ENCODE data around the gene OR7A10.
A peak's percentile ranks its signal among the peaks of the same experiment; 100 is the strongest.

OR7A10 gene

DNA sequence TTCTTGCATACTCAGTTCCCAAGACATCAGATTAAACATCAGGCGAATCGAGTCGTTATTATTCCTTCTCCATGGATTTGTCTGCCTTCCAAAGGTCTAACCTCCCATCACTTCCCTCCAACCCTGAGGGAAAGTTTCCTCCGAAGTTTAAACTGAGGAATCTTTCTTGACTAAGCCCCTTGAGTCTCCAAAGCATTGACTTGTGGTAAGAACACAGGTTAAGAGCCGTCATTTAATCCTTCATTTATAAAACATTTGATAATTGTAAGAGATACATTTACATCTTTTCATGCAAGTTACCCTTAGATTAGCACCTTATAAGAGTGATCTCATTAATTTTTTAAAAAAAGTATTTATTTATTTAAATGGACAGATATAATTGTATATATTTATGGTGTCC lies at the start of gene OR7A10:
OR7A10 (minus strand) TSS at position 101 of the 400 bp plus-strand sequence. CDS start 7,045 bp downstream, outside the sequence.
- DNase-seq, result no peak

DNA sequence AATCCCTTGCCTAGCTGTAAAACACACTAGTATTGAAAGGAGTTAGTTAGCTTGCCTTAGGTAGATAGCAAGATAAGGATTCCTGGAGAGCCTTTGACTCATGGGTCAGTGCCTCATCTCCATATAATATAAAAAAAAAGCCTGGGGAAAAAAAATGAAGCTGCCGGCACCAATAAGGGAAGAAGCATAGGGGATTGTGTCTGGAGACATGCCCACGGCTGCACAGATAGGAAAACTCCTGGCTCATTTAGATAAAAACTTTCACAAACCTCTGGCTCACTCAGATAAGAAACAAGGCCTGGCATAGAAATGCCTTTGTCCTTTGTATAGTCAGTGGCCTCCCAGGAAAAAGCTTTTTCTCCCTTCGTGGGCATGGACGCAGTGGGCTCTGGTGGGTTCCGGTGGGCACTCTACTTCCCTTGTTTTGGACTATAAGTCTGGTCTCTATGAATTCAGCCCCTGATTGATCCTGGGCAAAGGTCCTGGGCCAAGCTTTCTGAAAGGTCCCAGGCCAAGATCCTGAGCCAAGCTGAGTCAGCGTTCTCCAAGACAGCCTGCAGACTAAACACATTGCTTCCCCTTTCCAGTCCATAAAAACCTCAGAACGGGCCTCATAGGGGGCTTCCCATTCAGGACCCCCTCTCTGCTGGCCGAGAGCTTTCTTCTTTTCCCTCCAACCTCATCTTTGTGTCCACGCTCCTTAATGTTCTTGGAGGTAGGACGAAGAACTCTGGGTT lies 42.1 kb upstream of the OR7A10 start:
- no peak for DNase-seq

DNA sequence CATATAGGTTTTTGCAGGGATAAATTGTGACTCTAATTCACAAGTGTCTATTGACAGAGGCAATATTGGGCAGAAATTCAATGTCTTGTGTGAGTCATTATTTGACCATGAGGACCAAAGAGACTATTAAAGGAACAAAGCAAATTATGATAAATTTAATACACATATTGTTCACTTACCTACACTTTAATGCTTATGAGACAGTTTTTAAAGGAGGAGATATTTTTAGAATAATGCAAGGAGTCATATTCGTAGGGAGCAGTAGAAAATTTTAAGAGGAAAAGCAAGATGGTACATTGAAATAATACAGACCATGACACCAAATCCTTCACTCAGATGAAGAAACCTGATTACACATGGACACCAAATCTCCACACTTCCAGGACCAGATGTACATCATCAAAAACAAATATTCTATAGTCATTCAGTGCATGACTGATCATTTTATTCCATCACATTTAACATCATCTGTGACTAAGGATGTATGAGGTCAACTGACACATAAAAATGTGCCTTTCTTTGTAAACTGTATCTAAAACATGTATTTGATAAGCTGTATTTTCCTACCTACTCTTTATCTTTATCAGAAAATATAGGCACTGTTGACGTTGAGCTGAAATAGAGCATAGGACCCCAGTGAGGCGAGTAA lies 41.4 kb upstream of the OR7A10 start:
- no peak for DNase-seq

DNA sequence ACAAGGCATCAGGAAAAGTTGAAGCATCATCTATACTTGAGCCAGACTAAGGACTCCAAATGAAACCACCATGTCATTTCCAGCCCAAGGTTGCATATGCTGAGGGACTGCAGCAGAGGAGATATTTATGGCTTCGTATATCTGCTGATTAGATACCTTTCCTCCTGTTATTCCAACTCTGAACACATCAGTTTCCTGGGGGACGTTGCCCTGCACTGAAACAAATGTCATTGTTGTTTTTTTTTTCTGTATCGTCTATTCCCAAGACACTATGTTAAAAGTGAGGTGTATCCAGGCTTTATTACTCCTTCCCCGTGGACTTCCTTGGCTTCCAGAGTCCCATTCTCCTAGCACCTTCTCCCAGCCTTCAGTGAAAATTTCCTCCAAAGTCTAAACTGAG lies 37.3 kb upstream of the OR7A10 start, which contains the start of gene OR7A17:
OR7A17 (minus strand) TSS at position 101 of the 400 bp plus-strand sequence. CDS start 4,777 bp downstream, outside the sequence.
- DNase-seq, result no peak

DNA sequence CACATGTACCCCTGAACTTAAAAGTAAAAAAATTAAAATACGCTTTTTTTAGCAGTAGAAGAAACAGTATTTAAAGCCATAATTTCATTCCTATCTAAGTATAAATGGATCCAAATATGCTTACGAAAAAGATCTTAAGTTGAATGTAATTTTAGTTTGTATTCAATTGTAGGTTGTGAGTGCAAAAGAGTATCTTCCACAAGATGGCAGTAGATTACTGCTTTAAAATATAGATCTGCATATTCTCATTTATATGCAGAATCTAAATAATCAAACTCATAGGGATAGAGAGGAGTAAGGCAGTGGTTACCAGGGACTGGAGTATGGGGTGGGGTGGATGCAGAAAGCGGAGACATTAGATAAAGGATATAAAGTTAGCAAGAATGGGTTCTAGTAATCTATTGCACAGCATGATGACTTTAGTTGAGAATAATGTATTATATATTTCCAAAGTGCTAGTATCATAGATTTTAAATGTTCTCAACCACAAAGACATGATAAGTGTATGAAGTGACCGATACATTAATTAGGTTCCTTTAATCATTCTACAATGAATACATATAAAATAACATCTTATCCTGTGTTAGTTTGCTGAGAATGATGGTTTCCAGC lies 23.0 kb upstream of the OR7A10 start:
- peak in 1 of 2 experiments; percentile 23 for DNase-seq

DNA sequence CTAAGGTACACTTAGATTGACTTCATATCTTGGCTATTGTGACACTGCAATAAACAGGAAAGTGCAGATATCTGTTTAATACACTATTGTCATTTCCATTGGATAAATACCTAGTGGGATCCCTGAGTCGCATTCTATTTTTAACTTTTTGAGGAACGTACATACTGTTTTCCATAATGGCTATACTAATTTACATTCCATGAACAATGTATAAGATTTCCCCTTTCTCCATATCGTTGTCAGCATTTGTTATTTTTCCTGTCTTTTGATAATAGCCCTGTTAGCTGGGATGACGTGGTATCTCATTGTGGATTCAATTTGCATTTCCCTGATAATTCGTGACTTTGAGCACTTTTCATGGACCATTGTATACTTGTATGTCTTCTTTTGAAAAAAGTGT lies 19.8 kb upstream of the OR7A10 start:
- DNase-seq, result no peak

DNA sequence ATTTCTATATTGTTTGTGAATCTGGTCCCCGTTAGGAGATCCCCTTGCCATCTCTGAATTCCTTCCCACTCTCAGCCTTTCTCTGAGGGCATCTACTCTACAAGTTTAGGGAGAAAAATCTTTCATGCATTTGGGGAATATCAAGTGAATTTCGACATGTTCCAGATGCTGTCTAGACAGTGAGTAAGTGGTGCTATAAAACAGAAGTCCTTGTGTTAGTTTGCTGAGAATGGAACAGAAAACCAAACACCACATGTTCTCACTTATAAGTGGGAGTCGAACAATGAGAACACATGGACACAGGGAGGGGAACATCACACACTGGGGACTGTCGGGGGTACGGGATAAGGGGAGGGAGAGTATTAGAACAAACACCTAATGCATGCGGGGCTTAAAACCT lies 5.1 kb downstream of the OR7A10 start:
- no peak for DNase-seq

DNA sequence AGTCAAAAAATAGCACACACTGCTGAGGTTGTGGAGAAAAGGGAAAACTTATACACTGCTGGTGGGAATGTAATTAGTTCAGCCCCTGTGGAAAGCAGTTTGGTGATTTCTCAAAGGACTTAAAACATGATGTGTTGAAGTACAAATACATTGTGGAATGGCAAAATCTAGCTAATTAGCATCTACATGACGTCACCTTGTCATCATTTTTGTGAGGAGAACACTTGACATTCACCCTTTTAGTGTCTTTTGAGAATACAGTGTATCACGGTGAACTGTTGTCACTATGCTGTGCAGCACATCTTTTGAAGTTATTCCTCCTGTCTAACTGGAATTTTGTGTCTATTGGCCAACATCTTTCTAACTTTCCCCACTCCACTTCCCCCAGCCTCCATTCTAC lies 5.6 kb downstream of the OR7A10 start:
- no peak for DNase-seq

DNA sequence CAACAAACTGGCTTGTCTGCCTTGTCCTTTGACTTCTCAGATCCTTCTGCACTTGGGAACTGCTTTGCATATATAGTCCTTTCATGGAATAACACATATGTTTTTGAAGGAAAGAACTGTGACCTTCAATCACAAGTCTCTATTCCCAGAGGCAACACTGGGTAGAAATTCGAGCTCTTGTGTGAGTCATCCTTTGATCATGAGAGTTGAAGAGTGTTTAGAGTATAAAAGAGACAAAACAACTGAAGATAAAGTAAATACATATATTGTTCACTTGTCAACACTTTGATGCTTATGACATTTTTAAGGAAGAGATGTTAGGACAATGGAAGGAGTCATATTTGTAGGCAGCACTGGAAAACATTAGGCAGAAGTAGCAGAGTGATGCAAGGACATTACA lies 8.5 kb downstream of the OR7A10 start:
- no peak for DNase-seq

DNA sequence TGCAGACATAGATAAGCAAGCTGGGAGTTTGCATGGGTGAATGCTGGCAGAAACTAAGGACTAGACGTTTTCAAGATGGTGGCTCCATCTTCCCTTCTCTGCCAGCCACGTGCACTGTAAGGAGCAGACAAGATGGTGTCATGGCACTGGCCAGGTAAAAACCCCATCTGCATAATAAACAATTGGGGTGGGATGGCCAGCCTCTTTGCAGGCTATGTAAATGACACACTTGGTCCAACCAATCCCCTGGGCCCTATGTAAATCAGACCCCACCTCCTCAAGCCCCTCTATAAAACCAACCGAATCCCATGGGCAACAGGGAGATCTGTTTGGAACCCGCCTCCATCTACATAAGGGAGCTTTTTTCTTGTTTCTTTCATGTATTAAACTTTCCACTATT lies 11.3 kb downstream of the OR7A10 start:
- no peak for DNase-seq

DNA sequence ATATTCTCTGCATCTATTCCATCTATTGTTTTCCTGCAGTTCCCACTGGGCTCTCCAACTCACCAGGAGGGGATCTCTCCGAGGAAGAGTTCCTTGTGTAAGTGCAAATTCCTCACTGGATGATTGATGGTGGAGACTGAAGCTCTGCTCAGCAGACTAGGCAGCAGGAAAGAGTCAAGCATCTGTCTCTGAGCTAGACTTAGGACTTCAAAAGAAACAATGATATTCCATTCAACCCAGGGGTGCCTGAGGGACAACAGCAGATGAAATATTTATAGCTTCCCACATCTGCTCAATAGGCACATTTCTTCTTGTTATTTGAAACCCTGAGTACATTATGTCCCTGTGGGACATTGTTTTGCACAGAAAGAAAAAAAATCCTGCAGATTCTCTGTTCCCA lies 13.7 kb downstream of the OR7A10 start, which contains the start of the genes OR7A5 and OR7C1:
OR7A5 (minus strand) TSS at position 175 of the 400 bp plus-strand sequence. CDS start 6,944 bp downstream, outside the sequence.
OR7C1 (minus strand) TSS at position 175 of the 400 bp plus-strand sequence. CDS start 35,049 bp downstream, outside the sequence.
- no peak for DNase-seq

DNA sequence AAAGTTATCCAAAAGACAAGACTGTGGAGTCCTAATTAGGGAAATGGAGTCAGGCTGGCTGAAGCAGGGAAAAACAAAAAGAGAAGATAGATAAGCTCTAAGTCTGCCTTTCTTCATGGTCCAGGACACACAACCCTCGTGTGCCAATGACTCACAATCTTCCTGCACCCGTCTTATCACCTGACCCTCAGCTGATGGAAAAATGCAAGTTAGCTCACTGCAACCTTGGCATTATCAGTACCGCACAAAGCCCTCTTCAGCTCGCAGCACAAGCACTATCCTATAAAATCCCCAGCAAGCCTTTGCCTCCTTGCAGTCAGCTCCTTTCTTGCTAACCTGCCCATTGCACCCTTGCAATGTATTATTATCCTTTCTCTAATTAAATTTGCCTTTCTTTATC lies 18.0 kb downstream of the OR7A10 start:
- DNase-seq, result no peak

DNA sequence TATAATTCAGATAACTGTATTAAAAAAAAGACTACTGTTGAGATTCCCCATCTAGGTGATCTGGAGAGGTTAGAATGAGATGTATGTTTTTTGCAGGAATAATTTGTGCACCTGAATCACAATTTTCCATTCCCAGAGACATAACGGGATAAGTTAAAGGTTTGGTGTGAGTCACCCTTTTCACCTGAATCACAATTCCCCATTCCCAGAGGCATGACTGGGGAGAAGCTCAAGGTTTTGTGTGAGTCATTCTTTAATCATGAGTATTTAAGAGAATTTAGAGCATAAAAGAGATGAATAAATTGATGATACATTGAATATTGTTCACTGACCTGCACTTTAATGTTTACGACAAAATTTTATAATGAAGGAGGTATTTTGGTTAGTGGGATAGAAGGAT lies 22.7 kb downstream of the OR7A10 start:
- no peak for DNase-seq

DNA sequence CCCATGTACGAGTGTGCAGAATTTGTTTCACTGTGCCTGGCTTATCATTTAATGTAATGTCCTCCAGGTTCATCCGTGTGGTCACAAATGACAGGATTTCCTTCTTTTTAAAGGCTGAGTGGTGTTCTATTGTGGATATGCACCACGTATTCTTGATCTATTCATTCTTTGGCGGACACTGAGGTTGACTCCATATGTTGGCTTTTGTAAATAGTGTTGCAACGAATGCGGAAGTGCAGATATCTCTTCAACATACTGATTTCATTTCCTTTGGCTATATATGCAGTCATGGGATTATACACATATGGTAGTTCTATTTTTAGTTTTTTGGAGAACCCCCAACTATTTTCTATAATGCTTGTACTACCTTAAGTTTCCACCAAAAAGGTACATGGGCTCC lies 26.8 kb downstream of the OR7A10 start:
- DNase-seq, result no peak

DNA sequence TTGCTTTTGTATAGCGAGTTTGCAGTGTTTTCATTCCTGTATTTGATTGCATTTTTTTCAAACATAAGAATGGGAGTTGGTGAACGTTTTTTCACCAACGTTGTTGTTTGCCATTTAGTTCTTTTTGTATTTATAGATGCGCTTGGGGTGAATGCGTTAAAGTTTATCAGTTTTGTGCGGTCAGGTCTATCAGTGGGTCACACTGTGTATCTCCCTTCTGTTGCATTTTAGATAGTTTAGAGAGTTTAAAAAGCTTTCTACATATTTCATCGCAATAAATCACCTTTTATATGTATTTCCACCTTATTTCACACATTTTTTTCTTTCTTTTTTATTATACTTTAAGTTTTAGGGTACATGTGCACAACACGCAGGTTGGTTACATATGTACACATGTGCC lies 30.1 kb downstream of the OR7A10 start:
- no peak for DNase-seq

DNA sequence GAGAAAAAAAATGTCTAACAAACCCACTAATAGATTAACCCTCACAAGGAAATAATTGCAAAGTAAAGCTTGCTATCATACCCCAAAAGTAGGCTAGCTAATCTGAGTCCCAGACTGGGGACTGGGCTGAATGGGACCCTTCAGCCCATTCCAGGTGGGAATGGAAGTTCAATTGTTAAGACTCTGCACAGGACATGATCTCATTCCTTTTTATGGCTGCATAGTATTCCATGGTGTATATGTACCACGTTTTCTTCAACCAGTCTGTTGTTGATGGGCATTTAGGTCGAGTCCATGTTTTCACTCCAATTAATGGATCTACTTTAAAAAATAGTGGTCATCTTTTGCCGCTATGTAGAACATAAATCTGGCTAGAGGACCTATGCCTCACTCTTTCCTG lies 31.7 kb downstream of the OR7A10 start:
- no peak for DNase-seq

DNA sequence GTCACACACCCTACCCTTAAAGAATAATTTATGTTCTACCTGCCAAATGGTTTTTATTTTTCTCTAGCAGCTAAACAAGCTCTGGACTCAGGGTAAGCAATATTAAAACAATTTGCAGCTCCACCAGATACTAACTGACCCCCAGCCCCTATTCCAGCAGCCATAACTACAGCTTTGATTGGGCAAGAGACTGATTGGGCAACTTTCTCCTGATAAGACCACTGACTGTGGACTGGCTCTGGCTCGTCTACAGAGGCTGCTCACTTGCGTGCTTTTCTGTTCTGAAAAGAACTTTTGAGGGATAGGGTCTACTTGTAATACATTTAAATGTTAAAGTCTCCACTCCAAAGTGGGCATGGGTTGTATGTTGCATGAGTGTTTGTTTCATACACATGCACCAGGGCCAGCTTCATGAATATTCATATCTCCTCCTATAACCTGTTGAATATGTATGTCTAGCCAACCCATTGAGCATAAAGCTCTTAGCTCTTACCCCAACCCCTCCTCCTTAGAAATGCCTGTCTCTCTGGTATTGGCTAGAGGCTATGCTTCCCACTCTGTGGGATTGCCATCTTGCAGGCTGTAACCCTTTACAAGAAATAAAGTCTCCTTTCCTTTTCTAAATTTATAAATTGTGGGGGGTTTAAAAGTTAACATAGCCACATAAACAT lies 33.6 kb downstream of the OR7A10 start:
- DNase-seq, result no peak

DNA sequence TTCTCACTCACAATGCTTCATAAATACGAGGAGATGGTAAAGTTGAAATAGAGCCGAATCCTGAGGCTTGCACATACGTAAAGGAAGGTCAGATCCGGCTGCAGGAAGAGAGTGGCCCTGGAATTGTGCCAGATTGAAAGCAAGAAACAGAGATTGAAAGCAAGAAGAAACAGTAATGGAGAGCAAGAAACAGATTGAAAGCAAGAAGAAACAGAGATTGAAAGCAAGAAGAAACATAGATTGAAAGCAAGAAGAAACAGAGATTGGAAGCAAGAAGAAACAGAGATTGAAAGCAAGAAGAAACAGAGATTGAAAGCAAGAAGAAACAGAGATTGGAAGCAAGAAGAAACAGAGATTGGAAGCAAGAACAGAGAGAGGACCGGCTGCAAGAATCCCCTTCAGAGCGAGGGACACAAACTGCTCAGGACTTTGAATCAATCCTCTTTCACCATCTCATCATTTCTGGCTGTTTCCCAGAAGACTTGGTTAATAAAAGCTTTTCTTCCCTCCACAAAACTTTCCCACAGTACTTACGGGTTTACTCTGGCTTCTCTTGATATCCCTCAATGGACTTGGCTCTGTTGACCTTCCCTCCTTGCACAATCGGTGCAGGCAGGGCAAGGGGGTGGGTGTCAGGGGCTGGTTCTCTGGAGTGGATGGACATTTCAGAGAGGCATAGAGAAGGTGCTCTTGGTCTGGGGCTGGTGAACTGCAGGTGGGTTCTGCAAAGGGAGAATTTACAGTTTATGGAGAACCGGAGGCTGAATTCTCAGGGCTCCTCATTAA lies 39.3 kb downstream of the OR7A10 start:
- DNase-seq, result no peak

DNA sequence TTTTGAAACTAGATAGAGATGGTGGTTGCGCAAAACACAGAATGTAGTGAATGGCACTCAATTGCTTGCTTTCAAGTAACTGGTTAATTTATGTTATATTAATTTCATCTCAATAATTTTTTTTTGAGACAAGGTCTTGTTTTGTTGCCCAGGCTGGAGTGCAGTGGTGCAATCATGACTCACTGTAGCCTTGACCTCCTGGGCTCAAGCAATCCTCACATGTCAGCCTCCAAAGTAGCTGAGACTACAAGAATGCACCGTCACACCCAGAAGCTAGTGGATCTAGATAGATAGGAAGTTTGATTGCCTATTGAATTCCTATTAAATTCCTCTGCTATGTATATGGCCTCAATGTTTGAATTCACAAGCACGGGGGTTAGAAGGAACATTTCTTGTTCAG lies 44.0 kb downstream of the OR7A10 start:
- no peak for DNase-seq

DNA sequence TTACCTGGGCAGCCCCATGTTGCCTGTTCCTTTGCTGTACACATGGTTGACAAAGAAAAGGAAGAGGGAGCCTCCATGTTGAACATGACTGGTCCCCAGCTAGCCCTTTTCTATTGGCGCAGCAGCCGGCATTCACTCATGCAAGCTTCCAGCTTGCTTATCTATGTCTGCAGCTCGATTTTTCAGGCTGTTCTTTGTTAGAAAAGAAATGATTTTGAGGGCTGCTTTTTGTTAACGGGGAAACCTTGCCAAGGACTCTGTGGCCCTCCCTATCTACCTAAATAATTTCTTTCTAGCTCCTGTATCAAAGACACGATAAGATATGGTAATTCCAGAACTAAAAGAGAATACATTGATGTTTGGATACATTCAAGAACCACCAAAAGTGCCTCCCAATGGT lies 50.0 kb downstream of the OR7A10 start:
- DNase-seq, result no peak

DNA sequence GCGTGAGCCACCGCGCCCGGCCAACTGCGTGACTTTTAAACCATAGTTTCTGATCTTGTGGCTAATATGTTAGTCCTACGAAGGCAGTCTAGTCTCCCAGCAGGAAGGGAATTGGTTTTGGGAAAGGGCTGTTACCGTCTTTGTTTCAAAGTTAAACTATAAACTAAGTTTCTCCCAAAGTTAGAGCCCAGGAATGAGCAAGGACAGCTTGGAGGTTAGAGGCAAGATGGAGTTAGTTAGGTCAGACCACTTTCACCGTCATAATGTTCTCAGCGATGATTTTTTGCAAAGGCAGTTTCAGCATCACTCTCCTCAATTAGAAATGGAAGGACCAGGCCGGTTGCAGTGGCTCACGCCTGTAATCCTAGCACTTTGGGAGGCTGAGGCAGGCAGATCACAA lies 52.7 kb downstream of the OR7A10 start:
- DNase-seq, result no peak

DNA sequence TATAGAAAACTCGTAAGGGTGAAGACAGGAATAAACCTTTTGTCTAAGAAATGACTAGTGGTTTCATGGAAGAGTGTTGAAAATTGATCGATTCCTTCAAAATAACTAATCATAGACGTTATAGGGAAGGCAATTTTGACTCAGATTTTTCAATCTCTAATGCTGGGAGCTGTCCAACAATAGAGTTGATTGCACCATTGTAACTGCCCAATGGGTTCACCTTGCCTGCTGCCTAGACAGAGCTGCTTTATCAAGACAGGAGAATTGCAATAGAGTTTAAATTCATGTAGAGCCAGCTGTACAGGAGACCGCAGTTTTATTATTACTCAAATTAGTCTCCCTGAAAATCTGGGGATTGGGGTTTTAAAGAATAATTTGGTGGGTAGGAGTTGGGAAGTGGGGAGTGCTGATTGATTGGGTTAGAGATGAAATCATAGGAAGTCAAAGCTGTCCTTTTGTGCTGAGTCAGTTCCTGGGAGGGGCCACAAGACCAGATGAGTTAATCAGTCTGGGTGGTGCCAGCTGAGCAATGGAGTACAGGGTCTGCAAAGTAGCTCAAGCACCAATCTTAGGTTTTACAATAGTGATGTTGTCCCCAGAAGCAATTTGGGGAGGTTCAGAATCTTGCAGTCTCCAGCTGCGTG lies 53.5 kb downstream of the OR7A10 start:
- DNase-seq, result no peak

All from NCI-H524 (cell line).